GM12872 (cell line): Measurements from ENCODE around the gene TFPI.

Source experiments
- TF ChIP-seq, protein P1 (sequence below): IDR thresholded peaks from 3 replicates; pipeline ENCODE4 v1.5.1; 2011; ENCODE audit warnings: low read depth, mild to moderate bottlenecking, low read length, moderate library complexity; ENCODE audit not compliant: insufficient read depth

The TFPI gene

DNA sequence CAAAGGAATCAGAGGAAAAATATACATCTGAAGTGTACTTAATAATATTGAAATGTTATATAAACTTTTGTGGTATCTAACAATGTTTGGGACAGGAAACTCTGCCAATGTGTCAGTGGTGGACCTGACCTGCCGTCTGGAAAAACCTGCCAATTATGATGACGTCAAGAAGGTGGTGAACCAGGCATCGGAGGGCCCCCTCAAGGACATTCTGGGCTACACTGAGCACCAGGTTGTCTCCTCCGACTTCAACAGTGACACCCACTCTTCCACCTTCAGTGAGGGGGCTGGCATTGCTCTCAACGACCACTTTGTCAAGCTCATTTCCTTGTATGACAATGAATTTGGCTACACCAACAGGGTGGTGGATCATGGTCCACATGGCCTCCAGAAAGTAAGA is 138.8 kb downstream of the TFPI start:
- TF ChIP-seq, protein P1, sequence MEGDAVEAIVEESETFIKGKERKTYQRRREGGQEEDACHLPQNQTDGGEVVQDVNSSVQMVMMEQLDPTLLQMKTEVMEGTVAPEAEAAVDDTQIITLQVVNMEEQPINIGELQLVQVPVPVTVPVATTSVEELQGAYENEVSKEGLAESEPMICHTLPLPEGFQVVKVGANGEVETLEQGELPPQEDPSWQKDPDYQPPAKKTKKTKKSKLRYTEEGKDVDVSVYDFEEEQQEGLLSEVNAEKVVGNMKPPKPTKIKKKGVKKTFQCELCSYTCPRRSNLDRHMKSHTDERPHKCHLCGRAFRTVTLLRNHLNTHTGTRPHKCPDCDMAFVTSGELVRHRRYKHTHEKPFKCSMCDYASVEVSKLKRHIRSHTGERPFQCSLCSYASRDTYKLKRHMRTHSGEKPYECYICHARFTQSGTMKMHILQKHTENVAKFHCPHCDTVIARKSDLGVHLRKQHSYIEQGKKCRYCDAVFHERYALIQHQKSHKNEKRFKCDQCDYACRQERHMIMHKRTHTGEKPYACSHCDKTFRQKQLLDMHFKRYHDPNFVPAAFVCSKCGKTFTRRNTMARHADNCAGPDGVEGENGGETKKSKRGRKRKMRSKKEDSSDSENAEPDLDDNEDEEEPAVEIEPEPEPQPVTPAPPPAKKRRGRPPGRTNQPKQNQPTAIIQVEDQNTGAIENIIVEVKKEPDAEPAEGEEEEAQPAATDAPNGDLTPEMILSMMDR = no peak
